Chondrocyte (in vitro differentiated cells): ENCODE data around the gene NPIPB13. TPM values are rescaled to one million over a fixed set of nuclear protein-coding genes. Genes with fewer than 3 reads are reported as not detected.
"Not testable (repeated sequence)": the region's sequence is repeated elsewhere in the genome, so short reads cannot be mapped to it uniquely, and the experiment has no call there.

Source experiments
- DNase-seq: peaks from one replicate; pipeline ENCODE4 v3.0.0; 2021; ENCODE audit warnings: mixed read lengths, low spot score
- H3K27ac Mint-ChIP-seq: one replicate; pipeline ENCODE4 v1.8.0; 2021; ENCODE audit warnings: mild to moderate bottlenecking, moderate library complexity, mixed read lengths; ENCODE audit not compliant: unreplicated experiment
- H3K27me3 Mint-ChIP-seq: 2 replicates; pipeline ENCODE4 v1.8.0; 2021; ENCODE audit warnings: low read depth, mixed read lengths
- H3K36me3 Mint-ChIP-seq: 2 replicates; pipeline ENCODE4 v1.8.0; 2021; ENCODE audit warnings: low read depth, mixed read lengths
- H3K4me1 Mint-ChIP-seq: 2 replicates; pipeline ENCODE4 v1.8.0; 2021; ENCODE audit warnings: low read depth, mild to moderate bottlenecking, mixed read lengths
- H3K4me3 Mint-ChIP-seq: one replicate; pipeline ENCODE4 v1.8.0; 2021; ENCODE audit warnings: mild to moderate bottlenecking, moderate library complexity, mixed read lengths; ENCODE audit not compliant: unreplicated experiment
- H3K9me3 Mint-ChIP-seq: 2 replicates; pipeline ENCODE4 v1.8.0; 2021; ENCODE audit warnings: low read depth, mixed read lengths
- long read RNA-seq: library from polyadenylated mRNA; stranded (forward); transcript quantifications from one replicate; pipeline ENCODE4 v2.0.0, GENCODE V29; 2021
- total RNA-seq: library from RNA; stranded (reverse); gene quantifications from 3 replicates; pipeline ENCODE4 v1.2.1, GENCODE V29; 2021

Gene NPIPB13
- 5.6 to 9.9 TPM (median 9.8 TPM) in 3 replicates for total RNA-seq
- long read RNA-seq: 0 reads

DNA sequence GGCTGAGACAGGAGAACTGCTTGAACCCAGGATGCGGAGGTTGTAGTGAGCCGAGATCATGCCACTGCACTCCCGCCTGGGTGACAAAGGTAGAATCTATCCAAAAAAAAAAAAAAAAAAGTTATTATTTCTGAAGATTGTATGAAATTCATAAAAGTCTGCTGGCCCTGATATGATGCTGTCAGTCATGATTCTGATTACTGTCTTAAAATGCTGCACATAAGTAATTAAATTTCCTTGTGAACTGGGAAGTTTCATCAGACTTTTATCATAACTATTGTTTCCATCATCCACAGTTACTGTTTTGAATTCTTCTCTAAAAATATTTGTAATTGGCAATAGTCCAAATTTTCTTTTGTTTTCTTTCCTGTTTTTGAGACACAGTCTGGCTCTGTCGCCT lies at the start of gene NPIPB13:
TSS of gene NPIPB13 (minus strand) at position 101 of the 400 bp plus-strand sequence. CDS start 2,906 bp downstream, outside the sequence.
- not testable (repeated sequence) for H3K9me3 Mint-ChIP-seq, H3K4me1 Mint-ChIP-seq, H3K27me3 Mint-ChIP-seq, H3K4me3 Mint-ChIP-seq, H3K36me3 Mint-ChIP-seq, H3K27ac Mint-ChIP-seq, DNase-seq

DNA sequence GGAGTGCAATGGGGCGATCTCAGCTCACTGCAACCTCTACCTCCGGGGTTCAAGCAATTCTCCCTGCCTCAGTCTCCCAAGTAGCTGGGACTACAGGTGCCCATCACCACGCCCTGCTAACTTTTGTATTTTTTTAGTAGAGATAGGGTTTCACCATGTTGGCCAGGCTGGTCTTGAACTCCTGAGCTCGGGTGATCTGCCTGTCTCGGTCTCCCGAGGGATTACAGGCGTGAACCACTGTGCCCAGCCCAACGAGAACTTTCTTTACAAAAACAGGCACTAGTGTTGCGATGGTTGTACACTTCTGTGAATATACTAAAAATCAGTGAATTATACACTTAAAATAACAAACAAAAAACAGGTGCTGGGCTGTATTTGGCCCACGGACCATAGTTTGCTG lies 34.1 kb upstream of the NPIPB13 start:
- not testable (repeated sequence) for DNase-seq

DNA sequence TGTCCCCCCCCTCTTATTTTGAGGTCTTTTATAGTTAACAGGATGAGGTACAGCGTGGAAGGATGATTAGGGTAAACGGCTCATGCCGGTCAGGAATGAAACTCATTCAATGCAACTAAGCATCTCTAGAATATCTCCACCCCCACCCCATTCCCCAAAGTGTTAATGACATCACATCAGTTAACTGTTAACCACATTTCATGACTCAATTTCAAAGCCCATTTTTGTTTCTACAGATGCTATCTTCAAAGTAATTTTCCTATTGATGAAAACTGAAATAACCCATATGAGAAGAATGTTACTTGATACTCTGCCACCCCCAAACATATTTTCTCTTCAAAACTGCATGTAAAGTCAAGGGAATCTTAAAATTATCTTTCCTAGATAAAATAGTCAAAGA lies 30.2 kb upstream of the NPIPB13 start:
- H3K27ac Mint-ChIP-seq, DNase-seq, H3K4me1 Mint-ChIP-seq, H3K36me3 Mint-ChIP-seq, H3K4me3 Mint-ChIP-seq, H3K27me3 Mint-ChIP-seq, H3K9me3 Mint-ChIP-seq: not testable (repeated sequence)

More for the DNA sequence above, 34.1 kb upstream of the NPIPB13 start:
- H3K27me3 Mint-ChIP-seq, H3K4me1 Mint-ChIP-seq, H3K36me3 Mint-ChIP-seq, H3K9me3 Mint-ChIP-seq, H3K4me3 Mint-ChIP-seq, H3K27ac Mint-ChIP-seq: not testable (repeated sequence)

DNA sequence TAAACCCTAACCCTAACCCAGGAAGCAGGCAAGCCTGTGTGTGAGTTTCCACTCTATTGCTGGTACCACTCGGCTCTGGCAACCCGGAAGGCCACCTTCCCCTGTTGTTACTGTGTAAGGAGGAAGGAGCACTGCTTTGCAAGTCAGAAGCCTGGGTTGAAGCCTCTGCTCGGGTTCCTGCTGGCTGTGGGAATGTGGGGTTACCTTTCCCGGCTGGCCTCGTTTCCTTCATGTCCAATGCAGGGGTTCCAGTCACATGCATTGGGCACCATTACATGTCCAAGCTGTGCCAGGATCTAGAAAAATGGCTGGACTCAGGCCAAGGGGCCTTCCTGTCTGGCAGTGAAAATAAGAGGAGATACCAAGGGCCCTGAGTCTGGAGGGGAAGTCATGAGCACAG lies 31.2 kb downstream of the NPIPB13 start:
- not testable (repeated sequence) for H3K9me3 Mint-ChIP-seq, H3K36me3 Mint-ChIP-seq, H3K27ac Mint-ChIP-seq, H3K4me1 Mint-ChIP-seq, H3K27me3 Mint-ChIP-seq, H3K4me3 Mint-ChIP-seq
- peak; percentile 80 for DNase-seq

DNA sequence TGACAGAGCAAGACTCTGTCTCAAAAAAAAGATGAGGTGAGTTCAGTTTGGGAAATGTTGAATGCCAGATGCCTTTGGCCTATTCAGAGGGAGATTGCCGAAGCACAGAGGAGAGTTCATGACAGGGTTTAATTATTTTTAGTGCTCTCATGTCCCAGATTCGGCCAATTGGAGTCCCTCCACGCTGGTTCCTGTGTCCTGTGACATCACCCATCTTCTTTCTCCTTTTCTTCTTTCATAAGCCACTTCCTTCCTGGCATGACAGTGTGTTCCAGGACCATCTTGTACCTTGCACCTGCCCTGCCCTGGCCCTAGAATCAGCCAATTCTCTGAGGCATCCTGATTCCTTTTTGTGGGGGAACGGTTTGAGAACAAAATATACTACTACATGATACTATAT lies 36.9 kb downstream of the NPIPB13 start:
- not testable (repeated sequence) for H3K36me3 Mint-ChIP-seq, H3K4me1 Mint-ChIP-seq, H3K27me3 Mint-ChIP-seq, H3K27ac Mint-ChIP-seq, H3K9me3 Mint-ChIP-seq, DNase-seq, H3K4me3 Mint-ChIP-seq

DNA sequence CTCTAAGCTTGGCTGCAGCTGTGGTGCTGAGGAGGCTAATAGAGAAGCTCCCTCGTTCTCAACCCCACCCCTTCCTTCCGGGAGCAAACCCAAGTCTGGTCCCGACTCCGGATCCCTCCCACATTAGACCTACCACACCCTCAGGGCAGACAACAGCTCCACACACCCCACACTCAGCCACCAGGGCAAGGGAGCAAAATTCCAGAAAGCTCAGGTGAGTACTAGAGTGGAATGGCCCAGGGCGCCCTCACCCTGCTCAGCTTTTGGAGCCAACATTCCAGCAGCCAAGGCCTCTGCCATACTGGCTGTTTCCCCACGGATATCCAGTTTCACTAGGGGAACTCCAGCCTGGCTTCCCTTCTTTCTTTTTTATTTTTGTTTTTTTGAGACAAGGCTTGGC lies 39.2 kb downstream of the NPIPB13 start:
- not testable (repeated sequence) for H3K27ac Mint-ChIP-seq, H3K9me3 Mint-ChIP-seq, H3K36me3 Mint-ChIP-seq, H3K4me1 Mint-ChIP-seq, H3K27me3 Mint-ChIP-seq, DNase-seq, H3K4me3 Mint-ChIP-seq

DNA sequence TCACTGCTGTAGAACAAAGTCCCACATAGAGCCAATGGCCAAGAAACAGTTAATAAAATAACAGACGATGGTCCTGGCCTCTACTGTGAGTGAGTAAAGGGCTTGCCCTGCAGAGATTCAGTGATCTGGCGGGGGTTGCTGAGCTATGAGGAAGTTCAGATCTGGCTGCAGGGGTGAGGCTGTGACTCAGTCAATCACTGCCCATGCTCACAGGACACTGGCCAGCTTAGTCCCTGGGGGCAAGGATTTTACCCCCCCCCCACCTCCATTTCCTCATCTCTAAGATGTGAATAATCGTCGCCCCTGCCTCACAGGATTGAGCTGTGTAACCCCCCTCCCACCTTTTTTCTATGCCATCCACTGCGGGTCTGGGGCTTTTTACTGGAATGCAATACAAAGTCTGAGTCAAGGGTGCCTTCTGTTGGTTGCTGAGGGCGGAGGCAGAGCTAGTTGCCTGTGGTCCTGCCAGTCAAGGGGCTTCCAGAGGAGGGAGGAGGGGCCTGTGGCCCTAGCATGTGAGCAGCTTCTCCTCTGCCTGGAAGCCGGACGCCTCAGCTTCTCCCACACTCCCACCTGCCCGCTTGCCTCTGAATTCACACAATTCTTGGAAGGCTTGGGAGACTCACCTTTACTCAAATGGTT lies 41.1 kb downstream of the NPIPB13 start:
- H3K4me1 Mint-ChIP-seq, H3K36me3 Mint-ChIP-seq, H3K4me3 Mint-ChIP-seq: not testable (repeated sequence)

DNA sequence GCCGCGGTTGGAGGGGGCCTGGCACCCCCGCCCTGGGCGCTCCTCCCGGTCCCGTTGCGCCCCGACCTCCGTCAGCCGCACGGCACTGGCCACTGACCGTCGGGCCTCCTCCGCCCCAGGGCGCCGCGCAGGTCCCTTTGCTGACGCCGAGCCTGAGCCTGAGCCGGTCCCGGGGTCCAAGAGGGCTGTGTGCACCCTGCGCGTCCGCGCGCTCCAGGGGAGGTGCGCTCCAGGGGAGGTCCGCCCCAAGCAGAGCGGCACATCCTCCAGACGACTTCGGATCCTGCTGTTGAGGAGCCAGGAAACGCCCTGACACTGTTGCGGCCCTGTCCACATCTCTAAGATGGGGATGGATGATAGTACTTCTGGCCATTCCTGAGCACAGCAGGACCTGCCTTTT lies 42.0 kb downstream of the NPIPB13 start:
- not testable (repeated sequence) for DNase-seq, H3K27ac Mint-ChIP-seq, H3K36me3 Mint-ChIP-seq, H3K27me3 Mint-ChIP-seq, H3K4me1 Mint-ChIP-seq, H3K9me3 Mint-ChIP-seq, H3K4me3 Mint-ChIP-seq

More for the DNA sequence above, 41.1 kb downstream of the NPIPB13 start:
- H3K27ac Mint-ChIP-seq: peak overlapping the region; percentile 88
- not testable (repeated sequence) for H3K27me3 Mint-ChIP-seq, H3K9me3 Mint-ChIP-seq, DNase-seq

DNA sequence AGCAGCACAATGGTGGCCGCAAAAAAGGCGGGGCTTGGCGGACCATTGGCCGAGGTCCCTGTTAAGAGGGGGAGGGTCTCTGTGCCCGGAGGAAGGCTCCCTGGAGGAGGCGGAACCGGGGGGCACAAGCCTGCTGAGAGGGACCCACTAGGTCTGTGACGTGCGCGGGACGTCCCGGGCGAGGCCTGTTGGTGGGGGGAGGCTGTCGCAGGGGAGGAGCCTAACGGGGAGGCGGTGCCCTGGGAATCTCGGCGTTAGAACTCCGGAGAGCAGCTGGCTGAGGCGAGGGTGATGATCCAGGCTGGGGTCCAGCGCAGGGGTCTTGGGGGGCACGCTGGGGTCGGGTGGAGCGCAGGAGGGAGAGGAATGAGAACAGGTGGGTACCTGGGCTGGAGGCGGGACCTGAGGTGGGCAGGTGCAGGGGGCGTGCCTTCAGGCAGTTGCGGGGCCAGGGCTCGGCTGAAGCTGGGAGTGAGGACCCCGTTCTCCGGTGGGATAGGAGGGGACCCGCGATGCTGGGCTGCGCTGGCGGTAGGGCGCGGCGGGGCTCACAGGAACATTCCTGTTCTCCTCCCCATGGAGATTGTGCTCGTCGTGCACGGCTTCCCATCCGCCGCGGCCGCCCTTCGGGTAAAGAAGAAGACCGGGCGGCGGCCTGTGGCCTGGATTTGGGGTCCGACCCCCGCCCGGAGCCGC lies 42.6 kb downstream of the NPIPB13 start:
- not testable (repeated sequence) for H3K9me3 Mint-ChIP-seq, H3K27me3 Mint-ChIP-seq, DNase-seq, H3K27ac Mint-ChIP-seq, H3K36me3 Mint-ChIP-seq, H3K4me1 Mint-ChIP-seq, H3K4me3 Mint-ChIP-seq

DNA sequence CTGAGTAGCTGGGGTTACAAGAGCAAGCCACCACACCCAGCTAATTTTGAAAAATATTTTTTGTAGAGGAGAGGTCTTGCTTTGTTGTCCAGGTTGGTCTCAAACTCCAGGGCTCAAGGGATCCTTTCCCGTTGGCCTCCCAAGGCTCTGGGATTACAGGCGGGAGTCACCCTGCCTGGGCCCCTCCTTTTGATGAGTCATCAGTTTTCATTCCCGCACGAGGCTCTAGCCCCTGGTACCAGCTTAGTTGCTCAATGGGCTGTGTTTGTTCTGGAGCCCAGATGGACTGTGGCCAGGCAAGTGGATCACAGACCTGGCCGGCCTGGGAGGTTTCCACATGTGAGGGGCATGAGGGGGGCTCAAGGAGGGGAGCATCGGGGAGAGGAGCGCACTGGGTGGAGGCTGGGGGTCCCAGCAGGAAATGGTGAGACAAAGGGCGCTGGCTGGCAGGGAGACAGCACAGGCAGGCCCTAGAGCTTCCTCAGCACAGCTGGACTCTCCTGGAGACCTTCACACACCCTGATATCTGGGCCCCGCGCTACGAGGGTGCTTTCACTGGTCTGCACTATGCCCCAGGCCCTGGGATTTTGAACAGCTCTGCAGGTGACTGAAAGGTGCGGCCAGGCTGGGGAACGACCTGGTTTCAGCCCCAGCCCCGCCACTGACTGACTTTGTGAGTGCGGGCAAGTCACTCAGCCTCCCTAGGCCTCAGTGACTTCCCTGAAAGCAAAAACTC lies 48.5 kb downstream of the NPIPB13 start:
- H3K36me3 Mint-ChIP-seq, H3K4me3 Mint-ChIP-seq, H3K9me3 Mint-ChIP-seq, H3K4me1 Mint-ChIP-seq, DNase-seq, H3K27ac Mint-ChIP-seq, H3K27me3 Mint-ChIP-seq: not testable (repeated sequence)

DNA sequence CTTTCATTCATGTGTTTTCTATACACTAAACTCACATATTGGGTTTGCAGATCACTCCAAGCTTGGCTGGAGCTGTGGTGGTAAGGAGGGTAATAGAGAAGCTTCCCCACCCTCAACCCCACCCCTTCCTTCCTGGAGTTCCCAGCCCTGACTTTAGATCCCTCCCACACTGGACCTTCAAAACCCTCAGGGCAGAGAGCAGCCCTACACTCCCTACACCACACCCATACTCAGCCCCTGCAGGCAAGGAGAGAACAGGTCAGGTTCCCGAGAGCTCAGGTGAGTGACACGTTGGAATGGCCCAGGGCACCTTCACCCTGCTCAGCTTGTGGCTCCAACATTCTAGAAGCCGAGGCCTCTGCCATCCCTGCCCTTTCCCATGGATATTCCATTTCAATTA lies 49.2 kb downstream of the NPIPB13 start, which contains the start of gene SULT1A3:
TSS of gene SULT1A3 (plus strand) at position 207 of the 400 bp plus-strand sequence. CDS start 1,474 bp downstream, outside the sequence.
- not testable (repeated sequence) for H3K36me3 Mint-ChIP-seq, H3K9me3 Mint-ChIP-seq, DNase-seq, H3K4me3 Mint-ChIP-seq, H3K27me3 Mint-ChIP-seq, H3K4me1 Mint-ChIP-seq, H3K27ac Mint-ChIP-seq
